Body of pancreas (tissue), 4 donors: ENCODE results near the gene SCIN. TPM values are rescaled to one million over a fixed set of nuclear protein-coding genes. Genes with fewer than 3 reads are reported as not detected.

ENCODE experiments used
- ATAC-seq: fragments of 150-250 bp; one replicate; pipeline ENCODE4 v1.9.1; 2016
- DNase-seq, 4 donors: peaks; one replicate each; pipeline ENCODE4 v3.0.0-alpha.2; 2019
- H3K27ac ChIP-seq, 4 donors: fragments of 200-600 bp; sonication (generic); 1 replicate in 3 of 4; 2 replicates in 1 of 4; pipeline versions ENCODE4 v1.5.1 to v1.6.1; 2016 to 2019; ENCODE audit warnings: mild to moderate bottlenecking in 1 of 4, mixed read lengths in 1 of 4, moderate library complexity in 1 of 4
- H3K27me3 ChIP-seq, 2 donors: fragments of 200-600 bp; sonication (generic); one replicate each; pipeline ENCODE4 v1.6.0; 2016; ENCODE audit warnings: mild to moderate bottlenecking in 1 of 2
- H3K36me3 ChIP-seq, 2 donors: fragments of 200-600 bp; sonication (generic); replicated peaks in 1 of 2; 2 replicates each; pipeline ENCODE4 v1.5.1; 2016; ENCODE audit warnings: low read depth in 2 of 2; ENCODE audit not compliant: insufficient read depth in 1 of 2
- H3K4me1 ChIP-seq: fragments of 200-600 bp; sonication (generic); one replicate; pipeline ENCODE4 v1.6.0; 2016
- H3K4me3 ChIP-seq, 2 donors: fragments of 200-600 bp; sonication (generic); 1 replicate in 1 of 2; 2 replicates in 1 of 2; pipeline ENCODE4 v1.5.1; 2016 to 2019
- H3K9me3 ChIP-seq, 3 donors: fragments of 200-600 bp; sonication (generic); 1 replicate in 2 of 3; 2 replicates in 1 of 3; pipeline ENCODE4 v1.5.1; 2016
- POLR2A ChIP-seq, 3 donors: fragments of 450-650 bp; IDR thresholded peaks; one replicate each; pipeline ENCODE4 v1.6.1; 2016; ENCODE audit warnings: antibody characterized with exemption in 3 of 3, mild to moderate bottlenecking in 2 of 3
- WGBS, 2 donors: methylation state at CpG; one replicate each; pipeline ENCODE4 v1.1.5; 2017; 5-methylcytosine and 5-hydroxymethylcytosine counted together
- intact Hi-C: fragments of 100-400 bp; cut with DNase I; formaldehyde crosslinking; loops from one replicate; pipeline ENCODE4 v1.15.1; 2023
- total RNA-seq, 2 donors: library from RNA; depleted of rRNA; stranded (reverse); fragments of >200 nt; gene quantifications; one replicate each; pipeline ENCODE4 v1.1.0, GENCODE V29; 2016
- TF ChIP-seq, protein P1 (sequence below), 7 experiments: fragments of 450-650 bp in 4 of 7; fragments of 200-600 bp in 3 of 7; sonication (generic) in 3 of 7; IDR thresholded peaks; one replicate each; pipeline ENCODE4 v1.5.1; 2016 to 2019; ENCODE audit warnings: antibody characterized with exemption in 7 of 7

Gene SCIN
- total RNA-seq, 2 donors from 2014 or later, result 1.3 TPM; not detected in 1

DNA sequence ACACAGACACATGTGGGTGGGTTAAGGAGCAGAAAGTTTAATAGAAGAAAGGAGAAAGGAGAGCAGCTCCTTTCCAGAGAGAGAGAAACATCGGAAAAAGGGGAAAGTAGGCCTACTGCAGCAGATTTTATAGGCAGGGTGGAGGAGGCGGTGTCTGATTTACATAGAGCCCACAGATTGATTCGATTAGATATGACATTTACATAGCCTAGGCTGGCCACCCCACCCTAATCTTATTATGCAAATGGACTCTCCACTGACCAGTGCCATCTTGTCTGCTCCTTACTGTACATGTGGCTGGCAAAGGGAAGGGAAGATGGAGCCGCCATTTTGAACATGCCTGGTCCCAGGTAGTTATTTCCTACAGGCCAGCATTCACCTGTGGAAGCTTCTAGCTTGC, 38.7 kb upstream of the SCIN start:
- H3K36me3 ChIP-seq, result no peaks in the 10 kb centered on the region
- H3K4me3 ChIP-seq, result no peak overlapping the region
- 80 to 82% methylated on average over 4 of the region's 4 CpGs for WGBS, 2 donors
- TF ChIP-seq POLR2A (IDR thresholded peaks at IDR 0.05), result no peak
- TF ChIP-seq, protein P1, sequence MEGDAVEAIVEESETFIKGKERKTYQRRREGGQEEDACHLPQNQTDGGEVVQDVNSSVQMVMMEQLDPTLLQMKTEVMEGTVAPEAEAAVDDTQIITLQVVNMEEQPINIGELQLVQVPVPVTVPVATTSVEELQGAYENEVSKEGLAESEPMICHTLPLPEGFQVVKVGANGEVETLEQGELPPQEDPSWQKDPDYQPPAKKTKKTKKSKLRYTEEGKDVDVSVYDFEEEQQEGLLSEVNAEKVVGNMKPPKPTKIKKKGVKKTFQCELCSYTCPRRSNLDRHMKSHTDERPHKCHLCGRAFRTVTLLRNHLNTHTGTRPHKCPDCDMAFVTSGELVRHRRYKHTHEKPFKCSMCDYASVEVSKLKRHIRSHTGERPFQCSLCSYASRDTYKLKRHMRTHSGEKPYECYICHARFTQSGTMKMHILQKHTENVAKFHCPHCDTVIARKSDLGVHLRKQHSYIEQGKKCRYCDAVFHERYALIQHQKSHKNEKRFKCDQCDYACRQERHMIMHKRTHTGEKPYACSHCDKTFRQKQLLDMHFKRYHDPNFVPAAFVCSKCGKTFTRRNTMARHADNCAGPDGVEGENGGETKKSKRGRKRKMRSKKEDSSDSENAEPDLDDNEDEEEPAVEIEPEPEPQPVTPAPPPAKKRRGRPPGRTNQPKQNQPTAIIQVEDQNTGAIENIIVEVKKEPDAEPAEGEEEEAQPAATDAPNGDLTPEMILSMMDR (IDR thresholded peaks at IDR 0.05), result no peak
- DNase-seq (no peak), ATAC-seq (no peak)
- H3K9me3 ChIP-seq, result no peaks in the 10 kb centered on the region
- H3K27me3 ChIP-seq, result no peaks in the 10 kb centered on the region
- H3K27ac ChIP-seq, result no peak overlapping the region
- H3K4me1 ChIP-seq, result no peaks in the 10 kb centered on the region
- intact Hi-C loops, result loop anchor here (10.0 kb wide), 1 partner anchor 733 kb away; no protein-coding TSS in a partner anchor

DNA sequence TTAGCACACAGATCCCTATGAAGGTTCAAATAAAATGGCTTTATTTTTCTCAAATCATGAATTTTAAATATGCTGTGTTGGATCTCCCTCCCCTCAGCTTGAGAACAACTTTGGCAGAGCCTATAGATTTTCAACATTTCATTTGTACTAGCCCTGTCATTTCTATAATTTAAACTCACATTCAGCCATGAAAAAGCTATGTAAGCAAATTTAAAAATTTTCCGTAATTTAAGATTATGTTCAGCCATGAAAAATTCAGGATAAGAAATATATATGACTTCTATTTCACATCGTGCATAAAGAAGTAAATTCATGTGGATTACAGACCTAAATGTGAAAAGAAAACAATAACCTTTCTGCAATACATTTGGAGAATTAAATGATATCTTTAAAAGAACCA, 36.5 kb upstream of the SCIN start:
- WGBS, 2 donors, result 64 to 69% methylated on average over 2 of the region's 2 CpGs
- no peak overlapping the region for H3K4me3 ChIP-seq
- H3K27ac ChIP-seq, result no peak overlapping the region
- H3K27me3 ChIP-seq, result no peaks in the 10 kb centered on the region
- ATAC-seq (no peak), DNase-seq (no peak)
- no peak for TF ChIP-seq POLR2A (IDR thresholded peaks at IDR 0.05)
- TF ChIP-seq, protein P1 (IDR thresholded peaks at IDR 0.05), result no peak
- H3K36me3 ChIP-seq, result no peaks in the 10 kb centered on the region
- intact Hi-C loops, result loop anchor here (10.0 kb wide), 1 partner anchor 731 kb away; no protein-coding TSS in a partner anchor
- H3K4me1 ChIP-seq, result no peaks in the 10 kb centered on the region
- H3K9me3 ChIP-seq, result no peaks in the 10 kb centered on the region

DNA sequence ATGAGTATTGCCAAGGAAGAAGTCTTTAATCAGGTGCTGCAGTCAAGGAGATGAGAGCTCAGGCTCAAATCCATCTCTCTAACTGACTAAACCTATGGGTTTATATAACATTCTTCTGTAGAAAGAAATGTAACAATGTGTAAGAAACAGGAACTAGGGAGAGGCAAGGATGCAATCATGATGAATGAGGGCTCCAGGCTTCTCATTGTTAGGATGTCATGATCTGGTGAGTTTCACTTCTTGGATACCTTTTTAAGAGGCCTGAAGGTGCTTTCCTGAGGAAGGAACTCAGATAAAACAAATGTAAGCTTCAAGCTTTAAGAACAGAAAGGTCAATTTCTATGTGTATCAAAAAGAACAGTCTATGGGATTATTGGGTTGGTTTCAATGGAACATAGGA, 30.8 kb upstream of the SCIN start:
- no peaks in the 10 kb centered on the region for H3K9me3 ChIP-seq
- no peaks in the 10 kb centered on the region for H3K27me3 ChIP-seq
- H3K27ac ChIP-seq, result no peak overlapping the region
- no peaks in the 10 kb centered on the region for H3K4me1 ChIP-seq
- no peak overlapping the region for H3K4me3 ChIP-seq
- TF ChIP-seq, protein P1 (IDR thresholded peaks at IDR 0.05), result no peak
- no peak for TF ChIP-seq POLR2A (IDR thresholded peaks at IDR 0.05)
- intact Hi-C loops, result loop anchor here (10.0 kb wide), 1 partner anchor 725 kb away; no protein-coding TSS in a partner anchor
- DNase-seq (no peak), ATAC-seq (no peak)
- no peaks in the 10 kb centered on the region for H3K36me3 ChIP-seq

DNA sequence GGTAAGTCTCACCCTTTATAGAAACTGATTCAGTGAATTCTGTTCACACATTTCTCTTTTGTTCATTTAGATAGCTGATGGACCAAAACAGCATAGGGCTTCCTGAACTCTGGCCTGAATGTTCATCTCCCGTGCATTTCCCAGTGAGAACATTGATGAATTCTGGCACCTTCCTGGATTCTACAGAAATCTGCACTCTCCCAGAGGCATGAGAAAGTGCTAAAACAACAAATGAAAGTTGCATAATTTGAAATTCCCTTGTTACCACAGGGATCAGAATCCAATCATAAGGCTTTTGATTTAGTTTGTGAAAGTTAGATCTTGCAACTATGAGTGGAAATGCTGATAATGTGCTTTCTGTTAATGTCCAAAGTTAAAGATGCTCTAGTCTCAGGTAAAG, 29.7 kb upstream of the SCIN start:
- ATAC-seq (no peak), DNase-seq (no peak)
- no peaks in the 10 kb centered on the region for H3K4me1 ChIP-seq
- TF ChIP-seq POLR2A (IDR thresholded peaks at IDR 0.05), result no peak
- TF ChIP-seq, protein P1 (IDR thresholded peaks at IDR 0.05), result no peak
- intact Hi-C loops, result no loop called here
- no peaks in the 10 kb centered on the region for H3K9me3 ChIP-seq
- no peak overlapping the region for H3K27ac ChIP-seq
- 63 to 77% methylated on average over 1 of the region's 1 CpG for WGBS, 2 donors
- H3K27me3 ChIP-seq, result no peaks in the 10 kb centered on the region
- no peak overlapping the region for H3K4me3 ChIP-seq
- H3K36me3 ChIP-seq, result no peaks in the 10 kb centered on the region

DNA sequence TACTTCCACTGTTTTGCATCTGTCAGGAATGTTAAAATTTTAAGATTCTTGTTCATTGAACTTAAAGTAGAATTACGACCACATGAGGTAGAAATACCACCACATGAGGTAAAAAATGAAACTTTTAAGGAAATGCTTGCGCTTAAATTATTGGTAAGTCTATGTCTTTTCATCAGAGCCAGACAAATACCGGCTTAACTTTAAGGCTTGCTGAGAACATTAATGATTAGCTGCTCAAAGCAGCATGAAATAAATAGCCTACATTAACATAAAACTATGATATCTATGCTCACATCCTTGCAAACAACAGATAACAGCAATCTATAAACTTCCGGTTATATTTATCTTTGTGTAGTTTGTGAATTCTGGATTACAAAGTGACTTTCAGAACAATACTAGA, 26.9 kb upstream of the SCIN start:
- TF ChIP-seq, protein P1 (IDR thresholded peaks at IDR 0.05), result no peak
- TF ChIP-seq POLR2A (IDR thresholded peaks at IDR 0.05), result no peak
- intact Hi-C loops, result no loop called here
- ATAC-seq, result no peak
- no peak for DNase-seq
- Histone ChIP-seq H3K4me3 (no peak overlapping the region), H3K27me3 (no peaks in the 10 kb centered on the region), H3K9me3 (no peaks in the 10 kb centered on the region), H3K4me1 (no peaks in the 10 kb centered on the region), H3K27ac (no peak overlapping the region), H3K36me3 (no peaks in the 10 kb centered on the region)
- 30 to 34% methylated on average over 4 of the region's 4 CpGs for WGBS, 2 donors
